GM12864 (cell line): ENCODE data around the gene DNMT3A.

ENCODE experiments used
- DNase-seq: peaks from one replicate; pipeline ENCODE4 v3.0.0-alpha.2; 2011; ENCODE audit warnings: low read depth
- H3K4me3 ChIP-seq: 2 replicates; pipeline ENCODE4 v1.5.1; 2011; ENCODE audit warnings: mild to moderate bottlenecking, low read depth, low read length, control low read depth
- TF ChIP-seq, protein P1 (sequence below): IDR thresholded peaks from 2 replicates; pipeline ENCODE4 v1.5.1; 2011; ENCODE audit warnings: low read depth, mild to moderate bottlenecking, moderate library complexity, low read length, control low read depth, inconsistent platforms; ENCODE audit errors: missing control alignments

Gene DNMT3A

DNA sequence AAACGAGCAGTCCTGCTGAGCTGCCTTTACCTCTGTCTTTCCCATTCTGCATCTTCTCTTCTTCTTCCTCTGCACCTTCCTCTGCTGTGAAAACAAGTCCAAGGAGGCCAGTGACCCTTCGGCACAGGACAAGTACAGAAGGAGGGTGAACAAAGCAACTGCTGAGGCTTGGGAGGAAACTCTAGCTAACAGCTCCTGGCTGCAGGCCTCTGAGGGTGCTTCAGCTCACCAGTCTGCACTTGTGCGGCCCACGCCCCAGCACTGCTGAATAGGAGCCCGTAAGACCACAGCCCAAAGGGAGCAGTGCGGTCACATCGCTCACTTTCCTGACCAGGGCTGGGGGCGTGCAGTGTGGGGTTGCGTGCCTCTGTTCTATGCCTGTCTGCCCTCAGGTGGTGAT is 42.1 kb upstream of the DNMT3A start:
- DNase-seq: no peak
- H3K4me3 ChIP-seq: no peak overlapping the region
- TF ChIP-seq, protein P1, sequence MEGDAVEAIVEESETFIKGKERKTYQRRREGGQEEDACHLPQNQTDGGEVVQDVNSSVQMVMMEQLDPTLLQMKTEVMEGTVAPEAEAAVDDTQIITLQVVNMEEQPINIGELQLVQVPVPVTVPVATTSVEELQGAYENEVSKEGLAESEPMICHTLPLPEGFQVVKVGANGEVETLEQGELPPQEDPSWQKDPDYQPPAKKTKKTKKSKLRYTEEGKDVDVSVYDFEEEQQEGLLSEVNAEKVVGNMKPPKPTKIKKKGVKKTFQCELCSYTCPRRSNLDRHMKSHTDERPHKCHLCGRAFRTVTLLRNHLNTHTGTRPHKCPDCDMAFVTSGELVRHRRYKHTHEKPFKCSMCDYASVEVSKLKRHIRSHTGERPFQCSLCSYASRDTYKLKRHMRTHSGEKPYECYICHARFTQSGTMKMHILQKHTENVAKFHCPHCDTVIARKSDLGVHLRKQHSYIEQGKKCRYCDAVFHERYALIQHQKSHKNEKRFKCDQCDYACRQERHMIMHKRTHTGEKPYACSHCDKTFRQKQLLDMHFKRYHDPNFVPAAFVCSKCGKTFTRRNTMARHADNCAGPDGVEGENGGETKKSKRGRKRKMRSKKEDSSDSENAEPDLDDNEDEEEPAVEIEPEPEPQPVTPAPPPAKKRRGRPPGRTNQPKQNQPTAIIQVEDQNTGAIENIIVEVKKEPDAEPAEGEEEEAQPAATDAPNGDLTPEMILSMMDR: no peak

DNA sequence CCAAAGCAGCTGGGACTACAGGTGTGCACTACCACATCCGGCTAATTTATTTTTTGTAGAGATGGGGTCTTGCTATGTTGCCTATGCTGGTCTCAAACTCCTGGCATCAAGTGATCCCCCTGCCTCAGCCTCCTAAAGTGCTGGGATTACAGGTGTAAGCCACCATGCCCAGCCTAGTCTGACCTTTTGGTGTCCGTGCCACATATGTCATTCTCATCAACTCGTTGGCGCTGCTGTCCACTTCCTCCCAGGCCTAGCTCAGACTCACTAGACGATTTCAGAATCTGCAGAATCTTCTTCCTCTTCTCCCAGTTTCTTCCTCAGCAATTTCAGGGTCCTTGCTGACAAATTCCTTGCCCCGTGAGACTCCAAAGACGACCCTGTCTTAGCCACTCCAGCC is 39.8 kb upstream of the DNMT3A start:
- no peak overlapping the region for H3K4me3 ChIP-seq
- TF ChIP-seq, protein P1: no peak
- no peak for DNase-seq

DNA sequence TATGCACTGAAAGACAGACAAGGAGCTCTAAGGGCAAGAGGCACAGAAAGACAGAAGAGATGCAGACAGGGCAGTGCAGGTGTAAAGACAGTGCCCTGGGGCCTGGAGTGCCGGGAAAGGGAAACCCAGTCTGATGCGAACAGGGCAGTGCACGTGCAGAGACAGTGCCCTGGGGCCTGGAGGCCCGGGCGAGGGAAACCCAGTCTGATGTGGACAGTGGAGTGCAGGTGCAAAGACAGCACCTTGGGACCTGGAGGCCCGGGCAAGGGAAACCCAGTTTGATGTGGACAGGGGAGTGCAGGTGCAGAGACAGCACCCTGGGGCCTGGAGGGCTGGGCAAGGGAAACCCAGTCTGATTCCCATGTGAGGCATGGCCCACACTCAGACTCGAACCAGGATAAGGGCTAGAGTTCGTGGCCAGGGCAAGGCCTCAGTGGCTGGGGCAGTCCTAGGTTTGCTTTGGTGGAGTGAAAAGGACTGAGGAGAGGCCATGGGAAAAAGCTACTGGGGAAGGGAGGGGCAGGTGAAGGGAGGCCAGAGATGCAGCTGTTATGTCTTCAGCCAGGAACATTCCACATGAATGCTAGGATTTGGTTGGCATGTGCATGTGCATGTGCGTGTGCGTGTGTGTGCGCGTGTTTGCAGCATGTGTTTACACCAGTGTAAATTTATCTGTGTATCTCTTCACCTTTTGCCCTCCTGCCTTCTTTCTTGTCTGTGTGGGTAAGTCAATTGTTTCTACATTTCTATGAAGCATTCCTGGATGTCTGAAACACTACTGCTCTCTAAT is 39.1 kb upstream of the DNMT3A start:
- TF ChIP-seq, protein P1: no peak
- no peak overlapping the region for H3K4me3 ChIP-seq
- no peak for DNase-seq

DNA sequence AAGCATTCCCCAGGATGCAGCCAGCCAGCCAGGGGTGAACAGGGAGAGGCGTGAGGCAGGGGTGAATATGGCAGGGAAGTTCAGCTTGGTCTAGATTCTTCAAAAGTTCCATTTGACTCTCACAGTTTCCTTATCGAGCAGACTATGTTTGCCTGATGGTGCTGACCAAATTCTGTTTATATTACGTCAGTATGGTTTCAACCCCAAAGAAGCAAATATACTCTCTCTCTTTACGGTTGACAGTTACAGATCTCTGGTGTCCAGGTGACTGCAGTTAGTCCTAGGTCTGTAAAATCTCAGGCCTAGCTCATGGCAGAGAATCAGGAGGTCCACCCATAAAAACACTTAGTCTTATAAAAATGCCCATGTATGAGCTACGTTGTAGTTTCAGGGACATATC is 38.3 kb upstream of the DNMT3A start:
- TF ChIP-seq, protein P1: no peak
- DNase-seq: no peak
- no peak overlapping the region for H3K4me3 ChIP-seq

DNA sequence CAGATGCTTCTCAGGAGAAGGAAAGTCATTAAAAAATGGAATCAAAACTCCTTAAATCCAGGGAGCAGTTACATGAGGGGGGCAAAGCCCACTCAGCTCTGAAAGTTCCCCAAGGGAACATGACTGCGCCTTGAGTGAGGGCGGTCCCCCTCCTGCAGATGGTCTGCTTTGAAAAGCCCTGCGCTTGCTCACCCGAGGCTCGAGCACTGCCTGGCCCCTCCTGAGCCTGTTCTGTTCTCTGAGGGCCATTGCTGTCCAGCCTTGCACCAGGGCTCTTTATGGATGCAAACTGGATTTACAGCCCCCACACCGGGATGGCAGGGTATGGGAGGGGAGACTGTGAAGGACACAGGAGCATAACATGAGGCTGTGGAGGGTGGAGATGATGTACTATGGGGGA is 37.8 kb upstream of the DNMT3A start:
- TF ChIP-seq, protein P1: no peak
- DNase-seq: no peak

DNA sequence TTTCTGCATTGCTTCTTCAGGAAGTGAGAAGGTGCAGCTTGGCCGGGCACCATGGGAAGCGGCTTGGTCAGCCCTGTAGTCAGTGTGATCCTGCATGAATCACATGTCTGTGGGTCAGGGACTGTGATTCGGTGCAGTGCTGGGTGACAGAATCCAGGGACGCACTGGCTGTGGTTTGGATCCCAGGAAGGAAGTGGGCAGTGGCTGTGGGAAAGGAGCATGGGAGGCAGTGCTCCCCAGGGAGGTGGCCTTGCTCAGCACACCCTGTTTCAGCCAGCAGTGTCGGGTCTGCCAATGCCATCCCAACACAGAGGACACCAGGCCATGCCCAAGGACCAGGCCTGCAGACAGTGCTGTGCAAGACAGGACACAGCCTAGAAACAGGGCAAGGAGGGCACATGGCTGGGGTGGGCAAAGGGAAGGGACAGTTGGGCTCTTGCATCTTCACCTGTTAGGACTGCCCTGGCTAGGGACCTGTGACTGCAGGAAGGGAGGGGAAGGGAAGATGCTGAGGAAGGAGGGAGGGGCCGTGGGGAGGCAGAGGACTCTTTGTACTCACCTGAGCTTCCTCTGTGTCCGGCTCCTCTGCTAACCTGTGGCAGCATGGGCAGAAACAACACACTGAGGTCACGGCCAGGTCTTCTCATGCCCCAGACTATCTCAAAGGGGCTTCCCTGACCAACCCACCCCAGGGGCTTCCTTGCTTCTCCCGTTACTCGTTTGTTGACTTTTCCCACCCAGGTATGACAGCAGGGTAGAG is 37.2 kb upstream of the DNMT3A start:
- TF ChIP-seq, protein P1: no peak
- no peak overlapping the region for H3K4me3 ChIP-seq
- no peak for DNase-seq

More for the DNA sequence above, 37.8 kb upstream of the DNMT3A start:
- no peak overlapping the region for H3K4me3 ChIP-seq
